GM12801 (cell line): ENCODE results near the gene IKBIP.

ENCODE experiments used
- CTCF ChIP-seq: IDR thresholded peaks from one replicate; pipeline ENCODE4 v1.5.1; 2011; ENCODE audit warnings: control low read depth; ENCODE audit not compliant: insufficient read length; ENCODE audit errors: extremely low read depth

Gene IKBIP

DNA sequence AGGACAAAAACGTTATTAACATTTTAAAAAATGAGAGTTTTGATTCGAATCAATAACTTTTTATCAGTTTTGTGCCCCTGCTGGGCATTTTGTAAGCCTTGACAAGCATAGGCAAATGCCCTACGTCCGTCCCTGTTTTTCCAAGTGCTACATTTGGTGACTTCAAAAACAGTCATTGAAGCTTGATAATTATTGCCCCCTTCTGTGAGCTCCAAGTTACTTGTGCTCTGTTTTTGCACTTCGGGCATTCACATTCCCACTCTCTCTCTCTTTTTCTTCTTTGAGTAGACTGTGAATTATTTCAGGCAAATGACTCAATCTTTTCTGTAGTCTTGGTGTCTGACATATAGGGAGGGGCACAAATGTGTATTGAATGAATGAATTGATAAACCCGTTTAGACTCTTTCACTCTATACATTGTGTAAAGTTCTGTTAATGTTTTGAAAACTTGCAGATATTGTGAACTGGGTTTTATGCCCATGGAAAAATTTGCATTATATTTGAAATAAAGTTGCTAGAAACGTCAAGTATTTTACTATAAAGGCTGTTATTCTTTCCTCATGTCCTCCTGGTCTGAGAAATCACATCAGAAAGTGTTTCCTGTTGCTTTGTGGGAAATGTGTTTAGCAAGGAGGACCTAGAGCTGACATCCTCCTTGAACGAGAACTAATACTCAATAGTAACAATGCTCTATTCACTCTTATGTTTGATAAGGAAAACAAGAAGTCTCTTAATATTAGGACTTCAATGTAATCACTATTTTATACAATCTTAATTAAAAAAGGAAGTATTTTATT, 1.9 kb upstream of the IKBIP start:
- no peak for TF ChIP-seq CTCF

DNA sequence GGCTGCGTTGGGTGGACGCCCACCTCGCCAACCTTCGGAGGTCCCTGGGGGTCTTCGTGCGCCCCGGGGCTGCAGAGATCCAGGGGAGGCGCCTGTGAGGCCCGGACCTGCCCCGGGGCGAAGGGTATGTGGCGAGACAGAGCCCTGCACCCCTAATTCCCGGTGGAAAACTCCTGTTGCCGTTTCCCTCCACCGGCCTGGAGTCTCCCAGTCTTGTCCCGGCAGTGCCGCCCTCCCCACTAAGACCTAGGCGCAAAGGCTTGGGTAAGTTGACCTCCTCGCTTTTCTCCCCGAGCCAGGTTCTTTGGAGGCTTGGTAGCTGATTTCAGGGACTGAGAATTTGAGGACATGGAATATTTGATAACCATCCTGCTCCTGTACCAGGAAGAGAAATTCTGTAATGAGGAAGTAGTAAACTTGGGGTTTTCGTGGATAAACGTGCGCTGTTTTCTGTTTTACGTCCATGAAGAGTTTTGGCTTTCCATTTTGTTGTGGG, 1.0 kb upstream of the IKBIP start:
- TF ChIP-seq CTCF = no peak

DNA sequence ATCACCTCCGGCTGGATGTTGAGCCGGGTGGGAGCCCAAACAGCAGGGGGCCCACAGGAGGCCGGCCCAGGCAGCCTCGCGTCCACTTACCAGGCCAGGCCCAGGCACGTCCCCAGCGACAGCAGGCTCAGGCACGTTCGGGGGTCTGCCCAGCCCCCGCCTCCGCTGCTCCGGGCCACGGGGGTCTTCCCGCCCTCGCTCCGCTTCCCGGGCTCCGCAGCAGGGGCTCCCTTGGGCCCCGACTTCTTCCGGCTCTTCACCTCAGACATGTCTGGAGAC, 216 bp downstream of the IKBIP start:
- TF ChIP-seq CTCF = no peak

DNA sequence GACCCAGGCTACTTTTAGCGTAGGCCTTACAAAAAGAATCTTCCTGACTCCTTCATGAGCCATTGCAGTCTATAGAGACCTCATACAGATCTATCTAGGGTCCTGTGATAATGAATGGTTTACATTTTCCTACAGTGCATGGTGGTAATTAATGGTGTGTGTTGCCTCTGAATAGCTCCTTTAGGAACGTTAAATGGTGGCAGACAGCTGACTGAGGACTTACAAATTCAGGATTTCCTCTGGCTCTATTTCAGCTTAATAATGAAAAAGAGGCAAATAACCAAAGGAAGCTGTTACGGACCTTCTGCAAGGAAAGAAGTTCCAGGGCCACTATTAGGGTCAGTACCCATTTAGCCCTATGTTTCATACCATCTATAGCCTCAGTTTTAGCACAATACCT, 5.1 kb downstream of the IKBIP start:
- TF ChIP-seq CTCF = no peak

- TF ChIP-seq CTCF = no peak
Measured at GRCh38 chr12:98638009-98638408, 6.6 kb downstream of the IKBIP start.

DNA sequence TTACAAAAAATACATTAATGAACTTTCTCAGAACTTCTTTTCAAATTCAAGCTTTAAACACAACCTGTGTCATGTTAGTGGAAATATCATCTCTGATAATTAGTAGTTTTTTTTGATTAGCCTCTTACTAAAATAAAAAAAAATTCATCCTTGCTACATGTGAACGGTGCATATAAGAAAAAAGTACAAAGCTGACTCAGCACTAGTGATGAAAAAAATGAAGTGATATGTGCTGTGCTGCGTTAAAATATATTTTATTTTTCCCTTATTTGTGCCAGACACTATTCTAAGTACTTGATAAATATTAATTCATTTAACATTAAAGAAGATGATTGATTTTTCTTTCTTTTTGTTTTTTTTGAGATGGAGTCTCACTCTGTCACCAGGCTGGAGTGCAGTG, 7.5 kb downstream of the IKBIP start:
- TF ChIP-seq CTCF = no peak

GRCh38 chr12:98635657-98636323, 8.8 kb downstream of the IKBIP start:
- no peak for TF ChIP-seq CTCF
